ENCODE data around the gene UFSP2.

UFSP2 gene, protein sequence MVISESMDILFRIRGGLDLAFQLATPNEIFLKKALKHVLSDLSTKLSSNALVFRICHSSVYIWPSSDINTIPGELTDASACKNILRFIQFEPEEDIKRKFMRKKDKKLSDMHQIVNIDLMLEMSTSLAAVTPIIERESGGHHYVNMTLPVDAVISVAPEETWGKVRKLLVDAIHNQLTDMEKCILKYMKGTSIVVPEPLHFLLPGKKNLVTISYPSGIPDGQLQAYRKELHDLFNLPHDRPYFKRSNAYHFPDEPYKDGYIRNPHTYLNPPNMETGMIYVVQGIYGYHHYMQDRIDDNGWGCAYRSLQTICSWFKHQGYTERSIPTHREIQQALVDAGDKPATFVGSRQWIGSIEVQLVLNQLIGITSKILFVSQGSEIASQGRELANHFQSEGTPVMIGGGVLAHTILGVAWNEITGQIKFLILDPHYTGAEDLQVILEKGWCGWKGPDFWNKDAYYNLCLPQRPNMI

DNA sequence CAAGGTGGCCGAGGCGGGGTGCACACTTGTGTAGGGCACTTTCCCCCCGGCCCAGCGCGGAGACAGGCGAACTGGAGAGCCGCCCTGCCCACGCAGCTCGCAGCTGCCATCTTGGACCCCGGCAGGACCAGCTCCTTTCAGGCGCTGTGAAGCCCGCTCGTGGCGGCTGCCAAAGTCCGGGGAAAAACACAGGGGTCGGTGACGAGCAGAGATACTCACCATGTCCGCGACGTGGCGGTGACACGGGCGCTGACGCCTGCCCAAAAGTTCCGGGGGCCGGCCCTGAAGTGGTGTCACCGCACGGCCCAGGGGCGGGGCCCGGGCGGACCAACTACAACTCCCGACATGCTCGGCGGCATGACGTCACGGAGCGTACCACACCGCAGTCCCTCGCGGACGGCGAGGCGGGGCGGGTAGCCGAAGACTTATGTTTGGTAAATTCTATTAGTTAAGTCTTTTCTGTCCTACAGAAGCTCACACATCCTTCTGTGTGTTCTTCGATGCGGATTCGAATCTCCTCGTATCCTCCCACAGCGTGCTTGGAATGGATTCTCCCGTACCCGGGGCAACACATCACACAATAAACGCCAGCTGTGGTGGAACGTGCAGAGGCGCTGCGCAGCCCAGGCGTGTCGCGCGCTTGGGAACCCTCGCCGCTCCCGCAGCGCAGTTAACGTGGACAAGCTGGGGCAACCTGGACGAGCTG, at the start of gene UFSP2:
UFSP2 (minus strand) TSS at position 318 of the 706 bp plus-strand sequence; CDS start at position 222, 96 bp downstream.
- peak; percentile 70 for DNase-seq (ENCODE audit: low read depth)

DNA sequence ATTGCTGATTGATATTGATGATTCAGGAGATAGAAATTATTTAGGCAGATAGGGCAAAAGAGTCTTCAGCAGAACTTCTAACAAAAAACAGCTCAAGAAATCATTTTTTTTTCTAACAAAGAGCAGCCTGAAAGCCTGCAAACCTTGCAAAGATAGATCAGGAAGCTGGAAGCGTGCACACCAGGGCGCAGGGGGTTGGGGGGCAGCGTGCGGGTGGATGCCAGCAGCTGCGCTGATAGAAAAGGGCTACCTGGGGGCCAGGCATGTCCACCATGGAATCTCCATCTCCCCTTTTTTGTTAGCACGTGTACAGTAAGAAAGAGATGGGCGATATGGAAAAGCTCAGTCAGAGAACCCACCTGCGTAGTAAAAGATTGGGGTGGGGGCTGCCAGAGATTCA, 47.5 kb upstream of the UFSP2 start:
- DNase-seq (ENCODE audit: low read depth): no peak

DNA sequence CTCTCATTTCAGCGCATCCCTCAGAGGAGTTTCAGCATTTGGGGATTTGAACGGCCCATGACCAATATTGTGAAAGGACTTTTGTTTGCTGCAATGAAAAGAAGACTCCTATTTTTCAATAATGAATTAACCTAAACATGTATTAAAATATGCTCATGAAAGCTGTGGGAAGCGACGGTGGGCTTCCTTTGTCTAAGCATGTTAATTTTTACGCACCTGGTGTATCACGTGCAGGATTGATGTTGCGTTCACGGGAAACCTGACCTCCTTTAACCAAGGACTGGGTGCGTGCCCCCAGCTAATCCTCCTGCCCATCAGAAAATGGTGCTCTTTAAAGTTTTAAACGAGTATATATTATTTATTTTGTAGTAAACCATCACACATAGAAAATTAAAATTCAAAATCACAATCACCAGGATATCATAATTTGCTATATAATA, 46.4 kb upstream of the UFSP2 start:
- DNase-seq (ENCODE audit: low read depth): no peak

DNA sequence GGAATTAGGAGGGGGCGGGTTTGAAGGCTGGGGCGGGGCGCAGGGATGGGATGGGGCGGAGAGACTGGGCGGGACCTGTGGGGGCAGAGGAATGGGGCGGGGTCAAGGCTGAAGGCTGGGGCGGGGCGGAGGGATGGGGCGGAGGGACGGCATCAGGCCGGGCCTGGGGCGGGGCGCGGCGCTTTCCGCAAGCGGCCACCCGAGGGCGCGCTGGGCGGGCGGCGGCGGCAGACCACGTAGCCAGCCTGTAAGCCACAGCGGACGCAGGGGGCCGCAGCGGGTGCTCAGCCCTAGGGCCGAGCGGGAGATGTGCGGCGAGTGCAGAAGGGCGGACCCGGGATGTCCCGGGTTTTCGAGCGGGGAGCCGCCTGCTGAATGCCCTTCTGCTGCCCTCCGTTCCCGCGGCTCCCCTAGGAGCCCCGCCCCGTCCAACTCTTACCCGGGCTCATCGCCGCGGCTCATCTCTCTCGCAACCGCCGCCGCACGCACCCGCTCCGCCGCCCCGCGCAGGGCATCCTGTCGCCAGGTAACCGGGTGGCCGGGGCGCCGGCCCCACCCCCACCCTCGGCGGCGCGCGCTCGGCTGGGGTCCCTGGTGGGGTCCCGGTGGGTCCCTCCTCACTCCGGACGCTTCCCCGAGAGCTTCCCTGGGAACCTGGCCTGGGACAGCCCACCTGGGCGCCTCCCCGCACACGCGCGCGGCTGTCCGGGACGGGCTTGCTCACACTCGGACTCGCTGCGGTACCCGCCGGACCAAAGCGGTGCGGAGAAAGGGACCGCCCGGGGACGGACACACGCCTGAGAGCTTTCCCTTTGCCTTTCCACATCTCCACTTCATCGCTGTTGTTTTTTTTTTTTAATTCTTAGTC, 45.7 kb upstream of the UFSP2 start, which contains the start of gene CCDC110:
CCDC110 (minus strand) TSS at position 499 of the 868 bp plus-strand sequence; CDS start at position 449, 50 bp downstream.
- peak; percentile 91 for DNase-seq (ENCODE audit: low read depth)

DNA sequence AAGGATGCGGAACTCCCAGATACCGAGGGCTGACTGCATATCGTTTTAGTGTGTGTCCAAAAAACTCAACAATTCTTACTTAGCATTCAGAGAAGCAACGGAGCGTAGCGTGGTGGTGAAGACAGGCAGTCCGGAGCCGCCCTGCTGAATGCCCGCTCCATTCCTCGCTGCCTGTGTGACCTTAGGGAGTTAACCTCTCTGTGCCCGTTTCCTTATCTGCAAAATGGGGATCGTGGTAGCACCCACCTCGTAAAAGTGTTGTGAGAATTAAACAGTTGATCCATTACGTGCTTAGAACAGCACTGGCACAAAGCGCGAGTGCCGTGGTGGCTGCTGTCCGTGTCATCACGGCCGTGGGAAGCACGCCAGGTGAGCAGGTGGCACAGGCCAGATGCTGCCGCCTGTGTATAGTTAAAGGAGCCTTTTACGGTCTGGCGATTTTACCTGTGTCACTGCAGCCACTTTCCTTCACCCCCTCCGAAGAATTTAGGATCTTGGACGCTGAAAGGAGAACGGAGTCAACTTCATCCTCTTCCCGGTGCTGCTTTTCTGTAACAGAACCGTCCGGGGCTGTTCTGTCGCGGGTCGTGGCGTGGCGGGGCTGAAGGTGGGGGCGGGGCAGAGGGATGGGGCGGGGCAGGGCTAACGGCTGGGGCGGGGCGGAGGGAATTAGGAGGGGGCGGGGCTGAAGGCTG, 44.9 kb upstream of the UFSP2 start:
- peak; percentile 30 for DNase-seq (ENCODE audit: low read depth)

DNA sequence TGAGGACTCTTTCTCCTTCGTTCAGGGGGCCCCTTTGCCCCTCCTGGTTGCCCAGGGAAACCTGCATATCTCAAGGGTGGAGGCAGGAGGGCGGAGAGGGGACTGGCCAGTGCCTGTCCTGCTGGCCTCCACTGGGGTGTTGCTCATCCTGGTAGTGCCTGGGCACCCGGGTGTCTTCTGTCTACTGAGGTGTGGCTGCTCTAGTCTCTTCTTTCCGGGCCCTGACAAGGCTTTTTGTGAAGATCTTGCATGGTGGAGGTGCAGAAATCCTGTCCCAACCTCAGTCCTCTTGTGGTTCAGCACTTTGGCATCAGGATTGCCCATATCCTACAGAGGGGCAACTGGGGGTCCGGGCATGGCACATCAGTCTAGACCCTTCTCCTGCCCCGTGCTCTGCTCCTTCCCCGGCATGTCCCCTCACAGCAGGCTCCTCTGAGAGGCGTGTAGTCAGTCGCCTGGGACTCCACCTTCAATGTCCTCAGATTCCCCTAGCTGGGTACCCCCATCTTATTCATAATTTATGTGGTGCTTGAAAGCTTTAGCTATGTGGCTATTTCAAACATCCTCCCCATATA, 43.9 kb upstream of the UFSP2 start:
- DNase-seq (ENCODE audit: low read depth): no peak

DNA sequence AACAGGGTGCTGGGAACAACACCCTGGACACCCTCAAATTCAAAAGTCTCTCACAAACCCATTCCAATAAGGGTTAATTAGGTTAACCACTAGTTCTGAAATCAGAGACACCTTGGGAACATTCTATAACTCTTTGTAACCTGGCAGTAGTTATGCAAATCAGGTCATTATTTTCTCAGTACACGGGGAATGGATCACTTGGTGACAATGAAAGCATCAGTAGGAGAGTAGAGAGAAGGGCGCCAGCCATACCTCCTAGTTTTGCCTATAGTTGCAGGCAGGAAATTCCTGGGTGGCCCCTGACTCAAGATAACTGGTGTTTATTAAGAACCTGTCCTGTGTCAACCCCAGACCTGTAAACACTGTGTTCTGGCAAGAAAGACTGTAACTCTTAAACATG, 43.2 kb upstream of the UFSP2 start:
- no peak for DNase-seq (ENCODE audit: low read depth)

DNA sequence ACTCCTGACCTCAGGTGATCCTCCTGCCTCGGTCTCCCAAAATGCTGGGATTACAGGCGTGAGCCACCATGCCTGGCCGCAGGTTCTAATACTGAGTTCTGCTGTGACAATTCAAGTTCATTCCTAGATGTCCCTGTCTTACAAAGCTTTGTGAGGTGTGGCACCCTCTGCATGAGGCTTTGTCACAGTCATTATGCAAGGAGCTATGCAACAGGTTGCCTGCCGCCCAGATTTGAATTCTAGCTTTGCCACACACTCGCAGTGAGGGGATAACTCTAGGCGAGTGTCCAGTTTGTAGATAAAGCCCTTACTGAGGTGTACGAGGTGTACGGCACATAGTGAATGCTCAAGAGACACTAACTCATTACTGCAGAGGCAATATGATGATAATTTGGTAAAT, 42.2 kb upstream of the UFSP2 start:
- no peak for DNase-seq (ENCODE audit: low read depth)

DNA sequence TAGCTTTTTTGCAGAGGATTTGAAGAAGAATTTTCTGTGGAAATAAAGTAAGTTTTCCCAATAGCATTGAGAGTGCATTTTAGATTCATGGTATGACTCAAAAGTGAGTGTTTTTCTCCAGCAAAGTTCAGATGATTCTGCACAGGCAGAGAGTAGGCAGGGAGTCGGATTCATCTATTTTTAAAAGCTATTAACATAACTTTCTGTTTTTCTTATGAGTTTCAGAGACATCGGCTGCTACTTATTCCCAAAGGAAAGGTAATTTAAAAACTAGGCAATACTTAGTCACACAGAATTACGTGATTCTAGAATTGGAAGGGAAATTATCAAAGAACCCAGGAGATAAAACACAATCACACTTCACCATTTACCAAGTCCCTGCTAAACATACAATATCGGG, 41.3 kb upstream of the UFSP2 start:
- DNase-seq (ENCODE audit: low read depth): no peak

DNA sequence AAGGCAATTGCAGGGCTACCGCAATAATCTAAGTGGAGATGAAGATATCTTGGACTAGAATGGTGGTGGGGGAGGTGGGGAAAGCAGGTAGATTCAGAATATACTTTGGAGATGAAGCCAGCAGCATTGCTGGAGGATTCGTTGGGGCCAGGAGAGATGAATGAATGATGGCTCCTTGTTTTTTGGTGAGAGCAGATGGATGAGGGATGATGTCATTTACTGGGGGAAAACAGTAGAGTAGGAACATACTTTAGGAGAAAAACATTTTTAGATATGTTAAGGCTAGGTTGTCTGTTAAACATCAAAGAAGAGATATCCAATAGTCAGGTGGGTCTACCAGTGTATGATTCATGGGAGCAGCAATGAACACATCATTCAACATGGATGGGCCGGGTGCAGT, 39.9 kb upstream of the UFSP2 start:
- DNase-seq (ENCODE audit: low read depth): no peak

DNA sequence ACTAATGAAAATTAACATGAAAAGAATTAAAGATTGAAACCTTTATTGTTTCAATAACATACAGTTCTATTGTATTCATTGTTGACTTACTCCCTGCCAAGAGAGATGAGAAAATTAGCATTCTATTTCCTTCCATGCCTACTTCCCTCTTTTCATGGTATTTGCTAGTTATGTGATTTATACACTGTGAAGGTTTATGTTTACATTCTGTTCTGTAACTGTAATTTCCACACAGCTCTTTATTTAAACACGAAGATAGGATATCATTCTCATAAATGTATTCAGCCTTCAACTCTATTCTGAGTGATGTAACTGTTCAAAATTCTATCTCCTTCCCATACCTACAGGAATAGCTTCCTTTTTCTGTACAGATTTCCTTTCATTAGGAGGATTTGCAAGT, 39.1 kb upstream of the UFSP2 start:
- no peak for DNase-seq (ENCODE audit: low read depth)

DNA sequence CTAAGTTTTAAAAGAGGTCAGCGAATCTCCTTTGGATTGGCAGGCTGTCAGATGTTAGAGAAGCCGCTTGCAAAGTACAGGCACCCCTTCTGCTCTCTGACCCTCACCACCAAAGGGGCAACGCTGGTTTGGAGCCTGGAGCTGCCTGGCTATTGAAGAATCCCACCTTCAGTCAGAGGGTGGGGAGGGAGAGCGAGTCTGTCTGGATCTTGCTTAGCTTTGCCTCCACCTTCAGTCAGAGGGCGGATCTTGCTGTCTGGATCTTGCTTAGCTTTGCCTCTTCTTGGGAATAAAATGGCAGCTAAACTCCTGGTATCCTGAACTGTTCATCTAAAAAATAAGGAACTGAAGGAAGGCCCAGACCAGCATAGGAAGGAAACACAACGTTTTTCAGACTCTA, 38.4 kb upstream of the UFSP2 start:
- no peak for DNase-seq (ENCODE audit: low read depth)

DNA sequence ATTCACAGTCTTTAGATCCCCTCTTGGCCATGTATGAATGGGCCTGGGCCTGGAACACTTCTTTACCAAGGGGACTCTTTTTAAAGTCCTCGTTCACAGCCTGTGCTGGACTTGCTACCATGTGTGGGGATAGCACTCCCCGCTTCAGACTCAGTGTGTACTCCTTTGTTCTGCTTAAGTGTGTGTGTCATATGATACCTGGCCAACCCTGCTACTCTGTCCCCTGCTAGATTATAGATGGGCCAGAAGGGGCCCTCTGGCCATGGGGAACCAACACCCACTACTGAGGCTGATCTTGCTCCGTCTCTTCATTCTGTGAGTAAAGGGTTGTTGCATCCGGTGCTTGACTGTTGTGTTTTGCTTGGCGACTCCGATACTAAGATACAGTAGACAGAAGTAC, 37.8 kb upstream of the UFSP2 start:
- DNase-seq (ENCODE audit: low read depth): no peak

DNA sequence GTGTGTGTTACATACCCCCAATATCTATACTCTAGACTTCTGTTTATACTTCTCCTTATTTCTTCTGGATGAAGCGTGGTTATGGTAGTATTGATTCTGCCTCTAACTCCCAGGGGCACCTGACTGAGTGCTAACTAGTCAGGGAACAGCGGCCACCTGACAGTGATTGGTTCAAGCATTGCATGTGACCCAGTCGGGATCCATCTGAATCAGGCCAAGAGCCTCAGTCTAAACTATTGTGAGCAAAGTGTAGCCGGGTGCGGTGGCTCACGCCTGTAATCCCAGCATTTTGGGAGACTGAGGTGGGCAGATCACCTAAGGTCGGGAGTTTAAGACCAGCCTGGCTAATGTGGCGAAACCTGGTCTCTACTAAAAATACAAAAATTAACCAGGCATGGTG, 35.8 kb upstream of the UFSP2 start:
- no peak for DNase-seq (ENCODE audit: low read depth)

DNA sequence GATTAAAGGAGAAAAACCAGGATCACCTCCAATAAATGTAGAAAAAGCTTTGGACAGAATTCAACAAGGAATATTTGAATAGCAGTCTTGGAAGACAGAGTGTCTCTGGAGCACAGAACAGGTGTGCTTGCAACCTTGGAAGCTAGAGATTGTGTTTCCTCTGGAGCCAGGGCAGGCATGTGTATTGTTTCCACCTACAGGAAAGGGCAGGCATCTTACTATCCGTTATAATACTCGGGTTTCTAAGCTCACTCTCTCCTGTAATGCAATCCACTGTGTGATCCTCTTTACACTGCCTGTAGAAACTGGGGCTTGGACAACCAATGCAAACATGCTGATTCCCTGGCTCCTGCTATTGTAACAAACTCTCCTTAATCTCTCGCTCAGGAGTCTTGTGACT, 31.4 kb upstream of the UFSP2 start:
- no peak for DNase-seq (ENCODE audit: low read depth)

DNA sequence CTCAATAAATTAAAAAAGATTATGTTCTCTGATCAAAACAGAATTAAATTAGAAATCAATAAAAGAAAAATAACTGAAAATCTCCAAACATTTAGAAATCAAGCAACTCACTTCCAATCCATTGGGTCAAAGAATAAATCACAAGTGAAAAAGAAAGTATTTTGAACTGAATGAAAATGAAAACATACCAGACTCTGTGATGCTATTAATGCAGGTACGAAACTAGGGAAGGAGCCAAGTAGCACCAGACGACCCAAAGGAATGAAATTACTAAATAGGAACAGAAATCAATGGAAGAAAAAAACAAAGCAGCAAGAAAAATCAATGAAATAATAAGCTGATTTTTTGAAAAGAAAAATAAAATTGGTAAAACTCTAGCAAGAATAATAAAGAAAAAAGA, 30.4 kb upstream of the UFSP2 start:
- no peak for DNase-seq (ENCODE audit: low read depth)

DNA sequence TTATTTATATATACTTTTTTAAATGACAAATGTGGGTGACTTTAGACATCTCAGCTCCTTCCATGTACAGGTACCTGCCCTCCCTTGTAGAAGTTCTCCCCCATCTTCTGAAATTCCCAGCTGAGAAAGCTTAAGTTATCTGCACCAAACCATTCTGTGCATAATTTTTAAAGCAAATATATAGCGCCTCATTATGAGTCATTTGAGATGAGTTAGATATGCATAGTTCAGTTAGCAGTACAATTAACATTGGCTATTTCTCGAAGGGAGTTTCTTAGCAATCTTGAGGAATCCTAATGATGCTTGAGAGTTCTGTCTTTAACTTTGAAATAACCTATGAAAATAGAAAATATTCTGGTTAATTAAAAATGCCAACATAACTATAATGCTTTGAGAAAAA, 19.4 kb upstream of the UFSP2 start:
- no peak for DNase-seq (ENCODE audit: low read depth)

DNA sequence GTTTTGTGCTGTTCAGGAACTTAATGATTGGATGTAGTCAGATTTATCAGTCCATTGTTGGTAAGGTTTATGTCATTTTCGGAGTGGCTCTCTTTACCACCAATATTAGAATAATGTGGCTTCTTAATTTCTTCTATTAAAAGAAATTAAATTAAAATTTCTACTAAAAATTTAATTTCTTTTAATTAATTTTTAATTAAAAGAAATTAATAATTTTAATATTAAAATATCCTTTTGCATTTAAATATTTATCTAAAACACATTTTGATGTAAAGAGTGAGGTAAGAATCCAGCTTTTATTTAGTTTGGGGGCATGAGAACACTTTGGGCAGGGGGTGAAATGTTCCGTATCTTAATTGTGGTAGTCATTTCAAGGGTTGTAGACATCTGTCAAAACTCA, 15.7 kb upstream of the UFSP2 start:
- DNase-seq (ENCODE audit: low read depth): no peak

DNA sequence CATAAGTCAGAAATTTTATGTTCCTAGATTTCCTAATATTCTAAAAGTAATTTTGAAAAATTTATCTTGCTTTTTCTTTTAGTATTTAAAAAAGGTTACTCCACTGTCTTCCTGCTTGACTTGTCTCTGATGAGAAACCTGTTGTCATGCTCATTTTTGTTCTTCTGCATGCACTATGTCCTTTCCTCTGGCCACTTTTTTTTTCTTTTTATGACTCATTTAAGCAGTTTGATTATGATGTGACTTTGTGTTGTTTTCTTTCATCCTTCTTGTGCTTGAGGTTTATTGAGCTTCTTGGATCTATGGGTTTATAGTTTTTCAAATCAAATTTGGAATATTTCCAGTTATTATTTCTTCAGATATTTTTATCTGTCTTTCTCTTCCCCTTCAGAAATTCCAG, 12.0 kb upstream of the UFSP2 start:
- DNase-seq (ENCODE audit: low read depth): no peak

DNA sequence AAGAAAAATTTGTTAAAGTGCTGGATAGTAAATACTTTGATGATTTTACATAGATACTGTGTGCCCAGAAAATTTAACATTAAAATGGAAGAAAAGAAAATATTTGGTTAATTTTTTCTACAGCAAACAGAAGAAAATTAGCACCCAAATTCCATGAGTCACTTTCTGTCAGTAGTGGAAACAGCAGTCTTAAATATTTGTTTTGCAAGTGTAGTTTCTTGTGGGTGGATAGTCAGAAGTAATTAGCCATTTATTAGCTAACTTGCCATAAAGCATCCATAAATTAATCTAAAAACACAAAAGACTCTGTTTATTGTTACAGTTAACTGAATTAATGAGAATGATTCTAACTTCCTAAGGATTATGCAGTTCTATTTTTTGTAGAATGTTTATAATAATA, 9.7 kb upstream of the UFSP2 start:
- no peak for DNase-seq (ENCODE audit: low read depth)

DNA sequence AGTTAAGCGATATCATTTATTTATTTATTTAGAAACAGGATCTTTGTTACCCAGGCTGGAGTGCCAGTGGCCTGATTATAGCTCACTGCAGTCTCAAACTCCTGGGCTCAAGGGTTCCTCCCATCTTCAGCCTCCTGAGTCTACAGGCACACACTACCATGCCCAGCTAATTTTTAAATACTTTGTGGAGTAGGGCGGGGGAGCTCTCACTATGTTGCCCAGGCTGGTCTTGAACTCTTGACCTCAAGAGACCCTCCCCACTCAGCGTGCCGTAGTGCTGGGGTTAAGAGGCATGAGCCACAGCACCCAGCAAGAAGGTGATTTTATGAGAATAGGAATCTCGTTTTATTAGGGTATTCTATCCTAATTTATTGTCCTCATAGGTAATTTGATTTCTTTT, 3.9 kb upstream of the UFSP2 start:
- DNase-seq (ENCODE audit: low read depth): no peak
